GM19193 (cell line): Measurements from ENCODE around the gene PTPRN.

ENCODE experiments used
- POLR2A ChIP-seq: IDR thresholded peaks from 4 replicates; pipeline ENCODE4 v1.6.1; 2011; ENCODE audit not compliant: insufficient read depth, insufficient read length; ENCODE audit errors: extremely low read depth

PTPRN gene

GRCh38 chr2:219284501-219285372 is 24.5 kb downstream of the PTPRN start:
- TF ChIP-seq POLR2A, result no peak

GRCh38 chr2:219282943-219283581 is 26.1 kb downstream of the PTPRN start:
- TF ChIP-seq POLR2A, result no peak

GRCh38 chr2:219282375-219282774 is 26.8 kb downstream of the PTPRN start:
- no peak for TF ChIP-seq POLR2A

GRCh38 chr2:219281588-219281987 is 27.6 kb downstream of the PTPRN start:
- no peak for TF ChIP-seq POLR2A

GRCh38 chr2:219280651-219281050 is 28.6 kb downstream of the PTPRN start:
- no peak for TF ChIP-seq POLR2A

GRCh38 chr2:219279916-219280516 is 29.2 kb downstream of the PTPRN start:
- TF ChIP-seq POLR2A, result no peak

GRCh38 chr2:219279151-219279915 is 29.9 kb downstream of the PTPRN start, which contains the start of gene DNAJB2:
DNAJB2 (plus strand) TSS chr2:219279366; CDS start chr2:219279834, 468 bp downstream.
- peak; percentile 86 for TF ChIP-seq POLR2A

- TF ChIP-seq POLR2A, result no peak
Observed at GRCh38 chr2:219278655-219279150, 30.5 kb downstream of the PTPRN start.

GRCh38 chr2:219277703-219278654 is 31.2 kb downstream of the PTPRN start:
- no peak for TF ChIP-seq POLR2A

GRCh38 chr2:219274361-219274921 is 34.8 kb downstream of the PTPRN start:
- TF ChIP-seq POLR2A, result no peak

GRCh38 chr2:219273937-219274336 is 35.3 kb downstream of the PTPRN start:
- TF ChIP-seq POLR2A, result no peak

GRCh38 chr2:219272995-219273394 is 36.2 kb downstream of the PTPRN start:
- TF ChIP-seq POLR2A, result no peak

- TF ChIP-seq POLR2A, result no peak
Observed at GRCh38 chr2:219272356-219272755, 36.8 kb downstream of the PTPRN start.
